ENCODE results near the gene PRSS53. TPM values are rescaled to one million over a fixed set of nuclear protein-coding genes. Genes with fewer than 3 reads are reported as not detected.

The PRSS53 gene
- total RNA-seq, 2 experiments from 2014 or later: 5.3 to 6.8 TPM

DNA sequence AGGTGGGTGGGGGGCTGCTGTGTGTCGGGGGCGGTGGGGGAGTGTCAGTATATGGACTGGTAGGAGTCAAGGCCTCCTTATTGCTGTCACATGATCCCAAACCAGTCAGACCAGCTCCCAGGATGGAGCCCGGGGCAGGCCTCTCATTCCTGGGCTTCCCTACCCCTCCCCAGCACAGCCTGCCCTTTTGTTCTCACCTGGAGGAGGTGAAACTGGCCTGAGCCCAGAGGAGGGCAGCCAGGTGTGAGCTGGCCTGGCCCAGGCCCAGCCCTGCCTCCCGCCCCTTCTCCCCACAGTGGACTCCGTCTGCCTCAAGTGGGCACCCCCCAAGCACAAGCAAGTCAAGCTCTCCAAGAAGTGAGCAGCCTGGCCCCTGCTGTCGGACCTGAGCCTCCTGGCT lies 42.2 kb upstream of the PRSS53 start:
- Mint-ChIP-seq H3K9me3 (ENCODE audit: insufficient read depth) (no peaks in the 10 kb centered on the region), H3K4me3 (no peak overlapping the region), H3K36me3 (ENCODE audit: low read depth) (peaks cover 20% of the 10 kb centered on the region), H3K4me1 (ENCODE audit: low read depth) (peaks cover 5% of the 10 kb centered on the region), H3K27ac (no peak overlapping the region), H3K27me3 (ENCODE audit: low read depth) (no peaks in the 10 kb centered on the region)
- POLR2A ChIA-PET: interaction anchor here (1.3 to 1.4 kb wide), 2 partner anchors 49 kb away, joined by 3 to 6 read pairs; partner anchors contain the start of gene FUS
- ATAC-seq (no peak), DNase-seq (no peak)
- CTCF ChIA-PET: interaction anchor here (3.2 kb wide), 1 partner anchor 11 kb away, joined by 16 read pairs; no protein-coding TSS in a partner anchor

DNA sequence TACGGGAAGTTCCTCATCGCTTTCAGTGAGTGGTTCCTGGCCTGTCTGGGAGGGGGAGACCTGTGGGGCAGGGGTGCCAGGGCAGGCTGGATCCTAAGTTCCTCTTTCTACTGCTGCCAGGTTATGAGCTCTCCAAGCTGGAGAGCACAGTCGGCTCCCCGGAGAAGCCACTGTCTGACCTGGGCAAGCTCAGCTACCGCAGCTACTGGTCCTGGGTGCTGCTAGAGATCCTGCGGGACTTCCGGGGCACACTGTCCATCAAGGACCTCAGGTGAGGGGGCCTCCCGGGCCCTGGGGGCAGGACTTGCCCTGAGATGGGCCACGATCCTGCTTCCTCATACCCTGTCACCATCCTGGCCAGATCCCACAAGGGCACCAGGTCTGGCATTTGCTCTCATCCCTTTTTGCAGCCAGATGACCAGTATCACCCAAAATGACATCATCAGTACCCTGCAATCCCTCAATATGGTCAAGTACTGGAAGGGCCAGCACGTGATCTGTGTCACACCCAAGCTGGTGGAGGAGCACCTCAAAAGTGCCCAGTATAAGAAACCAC lies 41.7 kb upstream of the PRSS53 start:
- ChIA-PET CTCF (interaction anchor here (3.2 kb wide), 1 partner anchor 12 kb away, joined by 16 read pairs; no protein-coding TSS in a partner anchor), POLR2A (interaction anchor here (1.3 kb wide), 1 partner anchor 50 kb away, joined by 3 read pairs; the partner anchor contains the start of gene FUS)
- Mint-ChIP-seq H3K36me3 (ENCODE audit: low read depth) (peaks cover 20% of the 10 kb centered on the region), H3K27ac (no peak overlapping the region), H3K4me3 (no peak overlapping the region), H3K27me3 (ENCODE audit: low read depth) (no peaks in the 10 kb centered on the region), H3K4me1 (ENCODE audit: low read depth) (peaks cover 5% of the 10 kb centered on the region), H3K9me3 (ENCODE audit: insufficient read depth) (no peaks in the 10 kb centered on the region)
- no peak for DNase-seq
- ATAC-seq: no peak

DNA sequence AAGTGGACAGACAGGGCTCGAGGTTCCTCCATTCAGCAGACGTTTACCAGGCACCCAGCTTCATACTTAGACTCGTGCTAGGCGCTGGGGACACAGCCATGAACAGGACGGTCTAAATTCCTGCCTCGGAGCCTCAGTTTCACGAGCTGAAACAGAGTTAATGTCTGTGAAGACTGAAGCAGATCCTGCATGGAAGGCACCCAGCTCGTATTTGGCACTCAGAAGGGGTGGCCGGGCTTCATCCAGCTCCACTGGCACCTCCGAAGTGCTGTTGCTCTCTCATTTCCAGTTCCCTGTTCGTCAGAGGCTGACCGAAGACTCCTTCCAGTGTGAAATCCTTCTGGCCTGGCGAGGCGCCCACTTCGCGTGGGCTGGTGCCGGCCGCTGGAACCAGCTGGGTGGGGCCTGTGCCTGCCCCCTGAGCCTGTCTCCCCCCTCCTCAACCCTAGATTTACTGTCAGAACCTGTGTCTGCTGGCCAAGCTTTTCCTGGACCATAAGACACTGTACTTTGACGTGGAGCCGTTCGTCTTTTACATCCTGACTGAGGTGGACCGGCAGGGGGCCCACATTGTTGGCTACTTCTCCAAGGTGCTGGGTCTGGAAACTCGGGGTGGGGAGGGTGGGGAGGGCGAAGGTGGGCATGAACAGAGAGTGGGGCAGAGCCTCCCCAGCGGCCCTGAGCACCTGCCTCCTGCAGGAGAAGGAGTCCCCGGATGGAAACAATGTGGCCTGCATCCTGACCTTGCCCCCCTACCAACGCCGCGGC lies 41.0 kb upstream of the PRSS53 start:
- H3K27me3 Mint-ChIP-seq (ENCODE audit: low read depth): no peaks in the 10 kb centered on the region
- no peak overlapping the region for H3K27ac Mint-ChIP-seq
- DNase-seq (no peak), ATAC-seq (no peak)
- peaks cover 5% of the 10 kb centered on the region for H3K4me1 Mint-ChIP-seq (ENCODE audit: low read depth)
- no peak overlapping the region for H3K4me3 Mint-ChIP-seq
- peaks cover 22% of the 10 kb centered on the region for H3K36me3 Mint-ChIP-seq (ENCODE audit: low read depth)
- H3K9me3 Mint-ChIP-seq (ENCODE audit: insufficient read depth): no peaks in the 10 kb centered on the region
- ChIA-PET CTCF (interaction anchor here (3.2 kb wide), 1 partner anchor 13 kb away, joined by 16 read pairs; no protein-coding TSS in a partner anchor), POLR2A (interaction anchor here (0.6 to 1.3 kb wide), 2 partner anchors 8 to 50 kb away, joined by 3 read pairs; partner anchors contain the start of gene FUS)

DNA sequence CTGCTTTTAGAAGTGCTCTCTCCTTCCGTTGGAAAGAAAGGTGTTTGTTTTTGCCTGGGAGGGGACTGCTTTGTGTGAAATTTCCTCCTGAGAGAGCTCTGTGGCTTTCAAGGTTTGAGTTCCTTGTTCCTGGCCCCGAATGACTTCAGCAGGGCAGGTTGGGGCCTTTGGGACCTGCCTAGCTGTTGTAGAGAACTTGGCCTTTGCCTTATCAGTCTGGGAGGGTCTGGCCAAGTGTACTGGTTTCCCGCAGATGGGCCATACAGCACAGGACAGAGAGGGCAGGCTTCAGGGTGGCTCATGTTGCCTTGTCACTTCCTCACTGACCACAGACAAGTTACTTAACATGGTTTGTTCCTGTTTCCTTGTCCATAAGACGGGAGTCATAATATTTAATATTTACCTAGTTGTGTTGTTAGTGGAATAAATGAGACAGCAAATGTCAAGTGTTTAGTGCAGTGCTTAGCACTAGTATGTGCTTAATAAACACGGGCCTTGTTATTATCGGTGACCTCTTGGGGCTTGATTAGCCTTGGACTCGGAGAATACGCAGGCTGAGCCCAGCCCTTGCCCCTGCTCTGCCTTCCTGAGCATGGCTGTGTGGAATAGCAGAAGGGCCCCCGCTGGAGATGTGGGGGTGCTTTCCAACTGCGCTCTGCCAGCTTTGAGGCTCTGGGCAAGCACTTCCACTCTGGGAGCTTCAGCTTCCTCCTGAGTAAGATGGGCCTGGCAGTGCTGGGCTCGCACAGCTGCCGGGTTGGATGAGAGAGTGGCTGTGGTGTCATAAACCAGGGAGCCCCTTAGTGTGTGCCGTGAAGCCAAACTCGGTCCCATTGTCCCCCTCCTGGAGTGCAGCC lies 40.2 kb upstream of the PRSS53 start:
- H3K27me3 Mint-ChIP-seq (ENCODE audit: low read depth): no peaks in the 10 kb centered on the region
- ATAC-seq (no peak), DNase-seq (no peak)
- H3K36me3 Mint-ChIP-seq (ENCODE audit: low read depth): peaks cover 22% of the 10 kb centered on the region
- peak overlapping the region; percentile 76 for H3K27ac Mint-ChIP-seq
- ChIA-PET CTCF (interaction anchor here (1.1 to 3.2 kb wide), 2 partner anchors 10 to 13 kb away, joined by 3 to 16 read pairs; no protein-coding TSS in a partner anchor), POLR2A (interaction anchor here (0.6 to 1.9 kb wide), 2 partner anchors 7 to 11 kb away, joined by 3 to 6 read pairs; partner anchors contain the start of gene KAT8)
- no peaks in the 10 kb centered on the region for H3K9me3 Mint-ChIP-seq (ENCODE audit: insufficient read depth)
- H3K4me1 Mint-ChIP-seq (ENCODE audit: low read depth): peaks cover 5% of the 10 kb centered on the region
- H3K4me3 Mint-ChIP-seq: no peak overlapping the region

DNA sequence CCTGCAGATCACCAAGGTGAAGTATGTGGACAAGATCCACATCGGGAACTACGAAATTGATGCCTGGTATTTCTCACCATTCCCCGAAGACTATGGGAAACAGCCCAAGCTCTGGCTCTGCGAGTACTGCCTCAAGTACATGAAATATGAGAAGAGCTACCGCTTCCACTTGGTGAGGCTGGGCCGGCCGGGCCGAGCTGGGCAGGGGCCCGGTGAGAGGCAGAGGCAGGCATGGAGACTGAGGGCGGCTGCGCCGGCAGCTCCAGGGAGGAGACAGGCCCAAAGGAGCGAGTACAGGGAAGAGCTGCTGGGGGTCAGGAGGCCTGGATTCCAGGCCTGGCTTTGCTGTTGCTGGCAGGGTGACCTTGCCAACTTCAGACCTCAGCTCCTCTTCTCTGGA lies 38.4 kb upstream of the PRSS53 start:
- Mint-ChIP-seq H3K27me3 (ENCODE audit: low read depth) (no peaks in the 10 kb centered on the region), H3K4me3 (no peak overlapping the region), H3K36me3 (ENCODE audit: low read depth) (peaks cover 24% of the 10 kb centered on the region), H3K9me3 (ENCODE audit: insufficient read depth) (no peaks in the 10 kb centered on the region), H3K4me1 (ENCODE audit: low read depth) (peaks cover 5% of the 10 kb centered on the region), H3K27ac (peak overlapping the region; percentile 43)
- ATAC-seq (no peak), DNase-seq (no peak)
- CTCF ChIA-PET: interaction anchor here (1.5 kb wide), 1 partner anchor 15 kb away, joined by 8 read pairs; no protein-coding TSS in a partner anchor
- POLR2A ChIA-PET: interaction anchor here (0.5 to 1.9 kb wide), 4 partner anchors 8 to 53 kb away, joined by 3 to 6 read pairs (median 4); partner anchors contain the start of genes FUS and KAT8

DNA sequence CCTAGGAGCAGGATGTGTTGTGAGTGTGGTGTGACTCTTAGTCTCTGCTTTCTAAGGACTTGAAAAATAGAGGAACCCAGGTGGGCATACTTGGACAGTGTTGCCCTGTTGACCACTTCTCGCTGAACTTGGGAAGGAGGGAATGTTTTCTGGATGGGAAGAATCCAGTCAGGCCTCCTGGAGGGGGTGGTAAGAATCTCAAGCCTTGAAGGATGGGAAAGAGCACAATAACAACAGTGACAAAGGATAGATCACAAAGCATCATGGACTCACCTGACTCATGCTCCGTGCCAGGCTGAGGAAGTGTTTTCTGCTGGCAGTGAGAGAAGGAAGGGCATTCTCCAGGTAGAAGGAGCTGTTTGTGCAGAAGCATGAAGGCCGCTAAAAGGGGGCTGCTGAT lies 37.1 kb upstream of the PRSS53 start:
- H3K36me3 Mint-ChIP-seq (ENCODE audit: low read depth): peaks cover 30% of the 10 kb centered on the region
- no peak overlapping the region for H3K4me3 Mint-ChIP-seq
- ChIA-PET CTCF (no interaction called here), POLR2A (no interaction called here)
- H3K4me1 Mint-ChIP-seq (ENCODE audit: low read depth): peaks cover 5% of the 10 kb centered on the region
- DNase-seq: no peak
- no peak for ATAC-seq
- H3K9me3 Mint-ChIP-seq (ENCODE audit: insufficient read depth): no peaks in the 10 kb centered on the region
- no peak overlapping the region for H3K27ac Mint-ChIP-seq
- H3K27me3 Mint-ChIP-seq (ENCODE audit: low read depth): no peaks in the 10 kb centered on the region

DNA sequence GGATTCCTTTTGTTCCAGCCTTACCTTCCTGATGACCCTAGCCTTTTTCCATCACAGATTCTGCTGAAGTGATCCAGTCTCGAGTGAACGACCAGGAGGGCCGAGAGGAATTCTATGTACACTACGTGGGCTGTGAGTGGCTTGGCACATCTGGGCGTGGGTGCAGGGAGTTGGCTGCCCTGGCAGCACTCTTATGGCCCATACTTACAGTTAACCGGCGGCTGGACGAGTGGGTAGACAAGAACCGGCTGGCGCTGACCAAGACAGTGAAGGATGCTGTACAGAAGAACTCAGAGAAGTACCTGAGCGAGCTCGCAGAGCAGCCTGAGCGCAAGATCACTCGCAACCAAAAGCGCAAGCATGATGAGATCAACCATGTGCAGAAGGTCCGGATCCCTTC lies 31.4 kb upstream of the PRSS53 start:
- Mint-ChIP-seq H3K9me3 (ENCODE audit: insufficient read depth) (no peaks in the 10 kb centered on the region), H3K4me3 (no peak overlapping the region), H3K27me3 (ENCODE audit: low read depth) (no peaks in the 10 kb centered on the region), H3K27ac (no peak overlapping the region), H3K4me1 (ENCODE audit: low read depth) (peaks cover 14% of the 10 kb centered on the region), H3K36me3 (ENCODE audit: low read depth) (peaks cover 28% of the 10 kb centered on the region)
- DNase-seq: no peak
- ChIA-PET POLR2A (interaction anchor here (1.3 kb wide), 2 partner anchors 46 to 60 kb away, joined by 5 to 6 read pairs; partner anchors contain the start of genes FUS, ZNF646 and ZNF668), CTCF (interaction anchor here (7.2 kb wide), 1 partner anchor 21 kb away, joined by 53 read pairs; no protein-coding TSS in a partner anchor)
- no peak for ATAC-seq

DNA sequence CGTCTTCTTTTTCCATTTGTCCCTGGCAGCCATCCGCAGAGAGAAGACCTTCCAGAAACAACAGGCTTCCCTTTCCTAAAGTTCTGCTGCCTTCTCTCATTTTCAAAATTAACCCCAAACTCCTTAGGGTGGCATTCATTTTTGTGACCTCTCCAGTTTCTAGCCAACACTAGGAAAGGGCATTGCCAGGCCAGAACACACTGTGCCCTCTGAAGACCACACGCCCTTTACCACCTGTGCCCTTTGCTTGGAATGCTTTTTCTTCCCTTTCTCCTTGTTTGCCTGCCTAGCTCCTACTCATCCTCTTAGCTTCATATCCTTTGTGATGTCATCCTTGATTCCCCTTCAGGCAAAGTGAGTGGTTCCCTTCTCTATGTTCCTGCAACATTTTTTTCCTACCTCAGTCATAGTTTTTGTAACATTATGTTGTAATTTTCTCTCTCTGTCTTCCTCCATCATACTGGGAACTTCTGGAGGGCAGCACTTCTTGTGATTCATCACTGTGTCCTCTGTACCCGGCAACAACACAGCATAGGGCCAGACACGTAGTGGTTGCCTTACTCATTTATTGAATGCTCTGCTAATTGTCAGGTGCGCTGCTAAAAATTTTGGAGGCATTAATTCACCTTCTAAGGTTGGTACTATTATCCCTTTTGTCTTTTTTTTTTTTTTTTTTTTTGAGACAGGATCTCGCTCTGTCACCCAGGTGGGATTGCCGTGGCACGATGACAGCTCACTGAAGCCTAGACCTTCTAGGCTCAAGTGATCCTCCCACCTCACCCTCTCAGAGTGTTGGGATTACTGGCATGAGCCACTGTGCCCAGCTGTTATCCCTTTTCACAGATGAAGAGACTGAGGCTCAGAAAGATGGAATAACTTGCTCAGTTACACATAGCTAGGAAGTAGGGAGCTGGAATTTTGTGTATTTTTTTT lies 29.7 kb upstream of the PRSS53 start:
- no peaks in the 10 kb centered on the region for H3K9me3 Mint-ChIP-seq (ENCODE audit: insufficient read depth)
- H3K4me1 Mint-ChIP-seq (ENCODE audit: low read depth): peaks cover 23% of the 10 kb centered on the region
- ChIA-PET CTCF (interaction anchor here (1.0 to 7.2 kb wide), 6 partner anchors 10 to 326 kb away, joined by 3 to 53 read pairs (median 3); no protein-coding TSS in a partner anchor), POLR2A (interaction anchor here (0.6 to 2.2 kb wide), 10 partner anchors 9 to 85 kb away, joined by 3 to 23 read pairs (median 4); partner anchors contain the start of genes BCKDK, FUS, PRSS8 and STX4)
- peaks cover 31% of the 10 kb centered on the region for H3K36me3 Mint-ChIP-seq (ENCODE audit: low read depth)
- H3K4me3 Mint-ChIP-seq: peak overlapping the region; percentile 85
- no peak for ATAC-seq
- H3K27me3 Mint-ChIP-seq (ENCODE audit: low read depth): no peaks in the 10 kb centered on the region
- DNase-seq: no peak
- H3K27ac Mint-ChIP-seq: peak overlapping the region; percentile 76

DNA sequence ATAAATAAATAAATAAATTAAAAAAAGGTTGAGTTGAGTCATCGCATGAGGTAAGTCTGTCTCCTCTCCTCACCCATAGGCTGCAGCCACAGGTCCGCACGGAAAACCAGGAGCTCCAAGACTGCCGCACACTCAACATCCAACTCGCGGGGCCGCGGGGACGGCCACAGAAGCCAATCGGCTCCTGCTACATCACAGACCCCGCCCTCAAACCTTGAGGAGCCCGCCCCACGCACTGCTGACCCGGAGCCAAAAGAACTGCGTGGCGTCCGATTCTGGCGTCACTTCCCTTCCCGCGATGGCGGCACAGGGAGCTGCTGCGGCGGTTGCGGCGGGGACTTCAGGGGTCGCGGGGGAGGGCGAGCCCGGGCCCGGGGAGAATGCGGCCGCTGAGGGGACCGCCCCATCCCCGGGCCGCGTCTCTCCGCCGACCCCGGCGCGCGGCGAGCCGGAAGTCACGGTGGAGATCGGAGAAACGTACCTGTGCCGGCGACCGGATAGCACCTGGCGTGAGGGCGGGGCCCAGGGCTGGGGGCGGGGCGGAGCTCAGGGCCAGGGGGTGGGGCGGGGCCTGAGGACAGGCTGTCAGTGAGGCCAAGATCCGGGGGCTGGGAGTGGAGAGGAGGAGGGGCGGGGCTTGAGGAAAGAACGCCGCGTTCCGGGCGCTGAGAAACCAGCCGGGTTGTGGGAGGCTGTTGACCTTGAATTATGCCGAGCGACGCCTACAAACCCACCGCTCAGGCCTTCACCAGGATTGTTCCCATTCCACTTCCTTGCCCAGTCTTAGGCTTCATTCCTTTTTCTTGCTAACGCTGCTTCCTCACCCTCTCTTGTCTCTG lies 28.9 kb upstream of the PRSS53 start, which contains the start of gene KAT8:
KAT8 (plus strand) TSS at position 281 of the 839 bp plus-strand sequence; CDS start at position 299, 18 bp downstream.
- H3K27ac Mint-ChIP-seq: peak within 1 kb of the TSS; percentile 87
- POLR2A ChIA-PET: interaction anchor here (0.6 to 2.2 kb wide), 20 partner anchors 10 to 351 kb away, joined by 3 to 23 read pairs (median 4); partner anchors contain the start of genes ARMC5, BCKDK, FUS and HSD3B7
- DNase-seq: peak; percentile 99
- peak; percentile 95 for ATAC-seq
- no peaks in the 10 kb centered on the region for H3K27me3 Mint-ChIP-seq (ENCODE audit: low read depth)
- CTCF ChIA-PET: interaction anchor here (0.6 to 7.2 kb wide), 10 partner anchors 11 to 343 kb away, joined by 3 to 53 read pairs (median 3); partner anchors contain the start of genes ARMC5, ZNF646 and ZNF668
- peaks cover 33% of the 10 kb centered on the region for H3K36me3 Mint-ChIP-seq (ENCODE audit: low read depth)
- peaks cover 26% of the 10 kb centered on the region for H3K4me1 Mint-ChIP-seq (ENCODE audit: low read depth)
- H3K9me3 Mint-ChIP-seq (ENCODE audit: insufficient read depth): no peaks in the 10 kb centered on the region
- peak within 1 kb of the TSS; percentile 85 for H3K4me3 Mint-ChIP-seq

All from activated CD8-positive, alpha-beta T cell treated with anti-CD3 and anti-CD28 coated beads, Interleukin-2, amount 10 ng/mL, durations not matched to agents 7 days and 5 days (primary cell).